NCI-H1436 treated with DMSO at 0.1 percent for 48 hours (cell line): ENCODE measurements around the gene C13orf46.

Experiments
- DNase-seq: peaks from one replicate; lab custom pipeline; 2025; lab: John Stamatoyannopoulos, UW

Gene C13orf46

GRCh38 chr13:114009590-114010400 is 35.9 kb upstream of the C13orf46 start:
- DNase-seq = no peak

DNA sequence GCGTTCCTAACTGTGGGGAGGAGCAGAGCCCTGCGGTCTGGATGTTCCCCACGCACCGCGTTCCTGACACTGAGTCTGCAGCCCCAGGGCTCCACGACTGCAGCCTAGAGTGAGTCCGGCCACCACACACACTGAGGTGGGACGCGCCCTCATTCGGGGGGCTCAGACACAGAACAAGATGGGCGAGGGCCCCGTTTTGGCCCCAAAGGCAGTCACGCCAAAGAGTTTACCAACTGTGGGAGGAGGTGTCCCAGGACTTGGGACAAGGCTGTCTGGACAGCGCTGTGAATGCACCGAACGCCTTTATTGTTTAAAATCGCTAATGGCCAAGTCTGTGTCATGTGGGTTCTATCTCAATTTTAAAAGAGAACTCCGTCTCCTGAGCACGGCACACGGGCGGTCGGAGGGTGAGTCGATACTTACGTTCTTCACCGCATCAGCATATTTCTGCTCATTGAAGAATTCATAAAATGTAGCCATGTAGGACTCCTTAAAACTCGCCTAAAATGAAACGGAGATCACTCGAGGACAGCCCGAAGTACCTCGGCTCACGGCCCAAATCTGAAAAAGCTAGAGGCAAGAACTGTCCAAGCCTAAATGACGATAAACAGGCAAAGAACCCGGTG is 35.2 kb upstream of the C13orf46 start:
- no peak for DNase-seq

- no peak for DNase-seq
These were observed 33.7 kb upstream of the C13orf46 start for GRCh38 chr13:114007566-114007965.

- DNase-seq = no peak
These were observed 31.4 kb upstream of the C13orf46 start for GRCh38 chr13:114005206-114005724.

- no peak for DNase-seq
These were observed 30.7 kb upstream of the C13orf46 start for GRCh38 chr13:114004420-114005205.

DNA sequence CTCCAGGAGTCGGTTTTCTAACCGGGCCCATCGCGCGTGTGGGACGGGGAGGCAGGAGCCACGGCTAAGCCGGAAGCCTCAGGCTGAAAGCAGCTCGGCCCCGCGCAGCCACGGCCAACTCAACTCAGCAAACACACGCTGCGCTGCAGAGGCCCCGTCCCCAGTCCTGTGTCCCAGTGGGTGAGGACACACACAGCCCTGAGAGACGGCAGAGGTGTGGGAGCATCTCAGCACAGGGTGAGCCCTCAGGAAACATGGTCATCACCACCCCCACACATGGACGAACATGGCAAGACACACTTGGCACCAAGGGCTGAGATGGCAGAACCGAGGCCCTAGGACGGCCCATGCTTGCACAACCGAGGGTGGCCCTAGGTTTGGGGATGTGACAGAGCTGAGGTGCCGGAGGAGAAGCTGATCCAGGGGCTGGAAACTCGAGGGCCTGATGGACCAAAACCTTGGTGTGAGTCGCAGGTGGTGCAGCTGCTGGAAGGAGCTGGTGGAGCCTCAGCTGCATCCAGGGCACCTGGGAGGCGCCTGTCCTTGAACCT is 29.0 kb upstream of the C13orf46 start:
- no peak for DNase-seq

DNA sequence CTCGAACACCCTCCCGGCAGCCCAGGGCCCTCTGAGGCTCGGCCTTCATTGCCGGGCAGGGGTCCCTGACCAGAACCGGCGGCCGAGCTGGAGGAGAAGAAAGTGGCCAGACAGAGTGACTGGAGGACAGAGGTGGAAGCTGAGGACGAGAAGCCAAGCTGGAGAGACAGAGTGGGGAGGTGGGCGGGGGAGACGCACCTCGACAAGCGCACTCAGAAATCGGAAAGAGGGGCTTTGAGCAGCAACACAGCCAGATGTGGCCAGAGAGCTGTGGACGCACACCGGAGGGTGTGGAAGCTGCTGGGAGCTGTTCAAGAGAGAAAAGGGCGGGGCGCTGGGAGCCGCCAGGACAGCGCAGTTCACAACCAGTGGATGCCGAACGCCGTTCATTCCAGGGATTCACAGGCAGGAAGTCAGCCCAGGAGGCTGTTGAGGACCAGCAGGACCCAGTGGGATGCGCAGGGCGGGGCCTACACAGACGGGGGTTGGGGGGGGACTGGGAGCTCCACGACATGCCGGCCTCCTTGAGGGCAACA is 28.2 kb upstream of the C13orf46 start:
- no peak for DNase-seq

DNA sequence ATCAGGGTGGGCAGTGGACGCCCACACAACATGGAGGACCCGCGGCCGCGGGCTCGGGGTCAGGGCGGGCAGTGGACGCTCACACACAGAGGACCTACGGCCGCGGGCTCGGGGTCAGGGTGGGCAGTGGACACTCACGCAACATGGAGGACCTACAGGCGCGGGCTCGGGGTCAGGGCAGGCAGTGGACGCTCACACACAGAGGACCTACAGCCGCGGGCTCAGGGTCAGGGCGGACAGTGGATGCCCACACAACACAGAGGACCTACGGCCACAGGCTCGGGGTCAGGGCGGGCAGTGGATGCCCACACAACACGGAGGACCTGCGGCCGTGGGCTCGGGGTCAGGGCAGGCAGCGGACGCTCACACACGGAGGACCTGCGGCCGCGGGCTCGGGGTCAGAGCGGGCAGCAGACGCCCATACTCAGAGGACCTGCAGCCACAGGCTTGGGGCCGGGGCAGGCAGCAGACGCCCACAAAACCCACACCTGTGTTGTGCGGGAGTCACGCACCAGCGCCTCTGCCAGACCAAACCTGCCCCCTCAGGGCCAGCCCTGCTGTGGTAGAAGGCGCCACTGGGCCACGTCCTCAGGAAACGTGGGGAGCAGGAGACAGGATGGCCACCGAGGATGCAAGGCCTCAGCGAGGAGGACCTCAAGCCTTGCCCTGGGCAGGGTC is 27.6 kb upstream of the C13orf46 start:
- no peak for DNase-seq

GRCh38 chr13:114000151-114001040 is 26.5 kb upstream of the C13orf46 start:
- DNase-seq = no peak

- DNase-seq = no peak
These were observed 25.7 kb upstream of the C13orf46 start for GRCh38 chr13:113999618-113999910.

GRCh38 chr13:113998781-113999617 is 25.1 kb upstream of the C13orf46 start:
- DNase-seq = no peak

DNA sequence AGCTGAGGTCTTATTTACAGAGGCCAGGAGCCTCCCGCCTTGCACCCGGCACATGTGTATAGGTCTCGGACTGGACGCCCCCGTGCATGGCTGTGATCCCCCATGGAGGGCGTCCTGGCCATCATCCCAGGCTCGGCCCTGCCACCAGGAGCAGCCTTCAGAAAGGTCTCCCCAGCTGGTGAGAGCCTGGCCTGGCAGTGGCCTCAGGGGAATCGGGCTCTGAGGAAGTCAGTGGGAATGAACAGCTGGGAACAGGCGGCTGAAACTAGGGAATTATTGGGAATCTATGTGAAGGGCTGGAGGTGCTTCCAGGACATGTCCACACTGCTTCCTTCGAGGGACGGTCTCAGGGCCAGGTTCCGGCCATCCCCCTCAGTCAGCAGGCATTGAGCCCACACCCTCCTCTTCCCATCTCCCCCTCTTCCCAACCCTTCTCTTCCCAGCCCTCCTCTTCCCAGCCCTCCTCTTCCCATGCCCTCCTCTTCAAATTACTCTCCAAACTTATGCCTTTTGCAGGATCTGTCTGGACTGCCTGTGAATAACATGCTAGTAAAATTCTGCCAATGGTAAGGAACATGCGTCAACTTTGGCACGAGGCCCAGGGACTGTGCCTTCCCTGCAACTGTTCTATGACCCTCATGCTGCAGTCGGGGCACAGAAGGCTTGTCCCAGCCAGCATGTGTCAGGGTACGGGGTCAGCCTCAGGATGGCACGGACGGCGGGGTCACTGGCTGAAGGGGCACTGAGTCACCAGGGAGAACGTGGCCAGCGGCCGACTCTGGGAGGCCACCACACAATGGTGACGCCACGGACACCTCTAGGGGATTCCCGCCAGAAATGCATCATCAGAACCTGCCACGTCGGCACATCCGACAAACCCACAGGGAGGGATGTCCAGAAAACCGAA is 24.2 kb upstream of the C13orf46 start:
- no peak for DNase-seq

GRCh38 chr13:113996912-113997745 is 23.3 kb upstream of the C13orf46 start:
- DNase-seq = no peak

- DNase-seq = no peak
These were observed 22.4 kb upstream of the C13orf46 start for GRCh38 chr13:113996081-113996911.

- DNase-seq = no peak
These were observed 21.2 kb upstream of the C13orf46 start for GRCh38 chr13:113995051-113995601.

- DNase-seq = no peak
These were observed 18.6 kb upstream of the C13orf46 start for GRCh38 chr13:113992276-113993005.
